ENCODE data around the gene GRPEL1. TPM values are rescaled to one million over a fixed set of nuclear protein-coding genes. Genes with fewer than 3 reads are reported as not detected.
"Not testable (repeated sequence)": the region's sequence is repeated elsewhere in the genome, so short reads cannot be mapped to it uniquely, and the experiment has no call there.

GRPEL1 gene
- total RNA-seq, 3 donors from 2014 or later: 129 to 146 (median 136) TPM

- Mint-ChIP-seq H3K9me3 (no peaks in the 10 kb centered on the region), H3K4me3 (peak overlapping the region; percentile 86), H3K27me3 (ENCODE audit: low read depth) (peaks cover 2% of the 10 kb centered on the region), H3K4me1 (ENCODE audit: low read depth) (peaks cover 19% of the 10 kb centered on the region), H3K36me3 (ENCODE audit: insufficient read depth) (no peaks in the 10 kb centered on the region)
- DNase-seq (peak; percentile 74), ATAC-seq (peak; percentile 91 to 94)
These were observed 35.3 kb upstream of the GRPEL1 start for GRCh38 chr4:7103031-7103606.

GRCh38 chr4:7102516-7102909, 34.6 kb upstream of the GRPEL1 start:
- Mint-ChIP-seq H3K4me3 (peak overlapping the region; percentile 86), H3K4me1 (ENCODE audit: low read depth) (peaks cover 19% of the 10 kb centered on the region)
- ATAC-seq: peak in 1 of 2 donors; percentile 1
- not testable (repeated sequence) for H3K9me3 Mint-ChIP-seq; DNase-seq; H3K27me3 Mint-ChIP-seq (ENCODE audit: low read depth); H3K36me3 Mint-ChIP-seq (ENCODE audit: insufficient read depth)

- peaks cover 3% of the 10 kb centered on the region for H3K27me3 Mint-ChIP-seq (ENCODE audit: low read depth)
- DNase-seq (peak; percentile 28), ATAC-seq (peak; percentile 60 to 62)
- no peaks in the 10 kb centered on the region for H3K9me3 Mint-ChIP-seq
- peak overlapping the region; percentile 86 for H3K4me3 Mint-ChIP-seq
- no peaks in the 10 kb centered on the region for H3K36me3 Mint-ChIP-seq (ENCODE audit: insufficient read depth)
- peaks cover 19% of the 10 kb centered on the region for H3K4me1 Mint-ChIP-seq (ENCODE audit: low read depth)
These were observed 34.0 kb upstream of the GRPEL1 start for GRCh38 chr4:7101692-7102515.

- ATAC-seq: no peak
- Mint-ChIP-seq H3K4me1 (ENCODE audit: low read depth) (no peaks in the 10 kb centered on the region), H3K36me3 (ENCODE audit: insufficient read depth) (no peaks in the 10 kb centered on the region), H3K4me3 (no peak overlapping the region), H3K27me3 (ENCODE audit: low read depth) (peaks cover 31% of the 10 kb centered on the region), H3K9me3 (no peaks in the 10 kb centered on the region)
- DNase-seq: no peak
These were observed 28.4 kb upstream of the GRPEL1 start for GRCh38 chr4:7096236-7096635.

- DNase-seq (no peak), ATAC-seq (no peak)
- no peaks in the 10 kb centered on the region for H3K36me3 Mint-ChIP-seq (ENCODE audit: insufficient read depth)
- H3K4me1 Mint-ChIP-seq (ENCODE audit: low read depth): no peaks in the 10 kb centered on the region
- no peaks in the 10 kb centered on the region for H3K9me3 Mint-ChIP-seq
- no peak overlapping the region for H3K4me3 Mint-ChIP-seq
- peaks cover 31% of the 10 kb centered on the region for H3K27me3 Mint-ChIP-seq (ENCODE audit: low read depth)
These were observed 27.8 kb upstream of the GRPEL1 start for GRCh38 chr4:7095611-7096155.

GRCh38 chr4:7094916-7095315, 27.1 kb upstream of the GRPEL1 start:
- H3K36me3 Mint-ChIP-seq (ENCODE audit: insufficient read depth): no peaks in the 10 kb centered on the region
- no peak overlapping the region for H3K4me3 Mint-ChIP-seq
- H3K27me3 Mint-ChIP-seq (ENCODE audit: low read depth): peaks cover 31% of the 10 kb centered on the region
- no peaks in the 10 kb centered on the region for H3K9me3 Mint-ChIP-seq
- DNase-seq (no peak), ATAC-seq (no peak)
- no peaks in the 10 kb centered on the region for H3K4me1 Mint-ChIP-seq (ENCODE audit: low read depth)

GRCh38 chr4:7092026-7092425, 24.2 kb upstream of the GRPEL1 start:
- DNase-seq: no peak
- Mint-ChIP-seq H3K27me3 (ENCODE audit: low read depth) (peaks cover 38% of the 10 kb centered on the region), H3K9me3 (no peaks in the 10 kb centered on the region), H3K36me3 (ENCODE audit: insufficient read depth) (no peaks in the 10 kb centered on the region), H3K4me1 (ENCODE audit: low read depth) (no peaks in the 10 kb centered on the region), H3K4me3 (no peak overlapping the region)
- ATAC-seq: no peak

- Mint-ChIP-seq H3K36me3 (ENCODE audit: insufficient read depth) (no peaks in the 10 kb centered on the region), H3K4me1 (ENCODE audit: low read depth) (no peaks in the 10 kb centered on the region), H3K4me3 (no peak overlapping the region), H3K27me3 (ENCODE audit: low read depth) (peaks cover 37% of the 10 kb centered on the region), H3K9me3 (no peaks in the 10 kb centered on the region)
- ATAC-seq (no peak), DNase-seq (no peak)
These were observed 21.5 kb upstream of the GRPEL1 start for GRCh38 chr4:7089213-7089986.

GRCh38 chr4:7087036-7087435, 19.2 kb upstream of the GRPEL1 start:
- DNase-seq: no peak
- Mint-ChIP-seq H3K9me3 (no peaks in the 10 kb centered on the region), H3K4me3 (no peak overlapping the region), H3K4me1 (ENCODE audit: low read depth) (no peaks in the 10 kb centered on the region), H3K27me3 (ENCODE audit: low read depth) (peaks cover 44% of the 10 kb centered on the region), H3K36me3 (ENCODE audit: insufficient read depth) (no peaks in the 10 kb centered on the region)
- no peak for ATAC-seq

GRCh38 chr4:7086384-7086783, 18.5 kb upstream of the GRPEL1 start:
- DNase-seq (no peak), ATAC-seq (no peak)
- Mint-ChIP-seq H3K4me1 (ENCODE audit: low read depth) (no peaks in the 10 kb centered on the region), H3K9me3 (no peaks in the 10 kb centered on the region), H3K36me3 (ENCODE audit: insufficient read depth) (no peaks in the 10 kb centered on the region), H3K4me3 (no peak overlapping the region), H3K27me3 (ENCODE audit: low read depth) (peaks cover 46% of the 10 kb centered on the region)

GRCh38 chr4:7084564-7084961, 16.7 kb upstream of the GRPEL1 start:
- H3K9me3 Mint-ChIP-seq; H3K4me1 Mint-ChIP-seq (ENCODE audit: low read depth); H3K36me3 Mint-ChIP-seq (ENCODE audit: insufficient read depth); H3K4me3 Mint-ChIP-seq; ATAC-seq; DNase-seq: not testable (repeated sequence)
- peaks cover 48% of the 10 kb centered on the region for H3K27me3 Mint-ChIP-seq (ENCODE audit: low read depth)

GRCh38 chr4:7083597-7084563, 16.0 kb upstream of the GRPEL1 start:
- peaks cover 6% of the 10 kb centered on the region for H3K9me3 Mint-ChIP-seq
- no peak overlapping the region for H3K4me3 Mint-ChIP-seq
- no peak for DNase-seq
- H3K27me3 Mint-ChIP-seq (ENCODE audit: low read depth): peaks cover 43% of the 10 kb centered on the region
- no peaks in the 10 kb centered on the region for H3K36me3 Mint-ChIP-seq (ENCODE audit: insufficient read depth)
- ATAC-seq: no peak
- H3K4me1 Mint-ChIP-seq (ENCODE audit: low read depth): no peaks in the 10 kb centered on the region

- H3K27me3 Mint-ChIP-seq (ENCODE audit: low read depth): peaks cover 30% of the 10 kb centered on the region
- ATAC-seq; H3K36me3 Mint-ChIP-seq (ENCODE audit: insufficient read depth); H3K4me1 Mint-ChIP-seq (ENCODE audit: low read depth); DNase-seq; H3K9me3 Mint-ChIP-seq; H3K4me3 Mint-ChIP-seq: not testable (repeated sequence)
These were observed 12.0 kb upstream of the GRPEL1 start for GRCh38 chr4:7079909-7080308.
